GM21786 (cell line): ENCODE measurements around the gene EIF2B2.
"Not testable (repeated sequence)": the region's sequence is repeated elsewhere in the genome, so short reads cannot be mapped to it uniquely, and the experiment has no call there.

Source experiments
- ATAC-seq: cut with Tn5 transposase; IDR thresholded peaks from one replicate; pipeline ENCODE4 v1.9.1; 2021; ENCODE audit not compliant: unreplicated experiment

EIF2B2 gene

GRCh38 chr14:74988993-74989392 lies 13.7 kb upstream of the EIF2B2 start:
- ATAC-seq = no peak

- not testable (repeated sequence) for ATAC-seq
Observed at GRCh38 chr14:74994182-74994581, 8.5 kb upstream of the EIF2B2 start.

DNA sequence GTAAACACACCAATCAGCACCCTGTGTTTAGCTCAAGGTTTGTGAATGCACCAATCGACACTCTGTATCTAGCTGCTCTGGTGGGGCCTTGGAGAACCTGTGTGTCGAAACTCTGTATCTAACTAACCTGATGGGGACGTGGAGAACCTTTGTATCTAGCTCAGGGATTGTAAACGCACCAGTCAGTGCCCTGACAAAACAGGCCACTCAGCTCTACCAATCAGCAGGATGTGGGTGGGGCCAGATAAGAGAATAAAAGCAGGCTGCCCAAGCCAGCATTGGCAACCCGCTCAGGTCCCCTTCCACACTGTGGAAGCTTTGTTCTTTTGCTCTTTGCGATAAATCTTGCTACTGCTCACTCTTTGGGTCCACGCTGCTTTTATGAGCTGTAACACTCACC lies 6.9 kb upstream of the EIF2B2 start:
- ATAC-seq = not testable (repeated sequence)

- no peak for ATAC-seq
Observed at GRCh38 chr14:75001261-75001660, 1.5 kb upstream of the EIF2B2 start.

DNA sequence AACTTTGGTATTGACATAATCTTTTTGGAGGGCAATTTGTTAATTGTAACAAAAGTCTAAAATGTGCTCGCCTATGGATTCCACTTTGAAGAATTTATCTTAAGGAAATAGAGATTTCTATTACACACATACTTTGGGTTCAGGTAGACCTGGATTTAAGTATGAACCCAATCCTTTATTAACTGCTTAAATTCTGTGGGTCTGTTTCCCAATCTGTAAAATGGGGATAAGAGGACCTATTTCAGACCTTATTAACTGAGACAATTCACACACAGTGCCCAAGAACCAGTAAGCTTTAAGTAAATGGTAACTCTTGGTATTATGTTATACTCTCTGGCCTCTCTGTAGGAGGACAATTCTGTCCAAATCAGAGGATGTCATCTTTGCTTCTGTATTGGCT lies 822 bp upstream of the EIF2B2 start:
- no peak for ATAC-seq

DNA sequence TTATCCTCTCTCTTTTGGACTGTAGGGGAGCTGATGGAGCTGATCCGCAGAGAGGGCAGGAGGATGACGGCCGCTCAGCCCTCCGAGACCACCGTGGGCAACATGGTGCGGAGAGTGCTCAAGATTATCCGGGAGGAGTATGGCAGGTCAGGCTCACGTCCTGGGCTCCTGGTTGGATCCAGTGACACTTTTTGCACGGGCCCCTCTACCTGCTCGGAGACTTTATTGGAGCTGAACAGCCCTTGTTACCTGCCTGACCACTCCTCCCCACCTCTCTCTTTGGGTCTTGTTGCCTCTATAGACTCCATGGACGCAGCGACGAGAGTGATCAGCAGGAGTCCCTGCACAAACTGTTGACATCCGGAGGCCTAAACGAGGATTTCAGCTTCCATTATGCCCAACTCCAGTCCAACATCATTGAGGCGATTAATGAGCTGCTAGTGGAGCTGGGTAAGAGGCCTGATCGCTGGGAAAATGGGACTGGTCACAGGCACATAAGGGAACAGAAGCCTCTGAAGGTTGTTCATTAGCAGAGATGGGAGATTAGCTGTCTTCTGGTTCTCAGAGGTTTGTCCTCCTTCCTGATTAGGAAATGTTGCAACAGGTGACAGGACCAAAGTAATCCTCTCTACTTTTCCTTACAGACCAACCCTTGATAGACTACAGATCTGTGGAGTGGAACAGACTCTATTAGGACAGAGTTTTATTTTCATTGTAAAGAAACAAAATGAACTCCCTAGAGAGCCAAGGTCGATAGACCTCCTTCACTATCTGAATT lies 718 bp downstream of the EIF2B2 start:
- no peak for ATAC-seq

- no peak for ATAC-seq
Observed at GRCh38 chr14:75005357-75005756, 2.6 kb downstream of the EIF2B2 start.

GRCh38 chr14:75009176-75009575 lies 6.5 kb downstream of the EIF2B2 start:
- no peak for ATAC-seq

- no peak for ATAC-seq
Observed at GRCh38 chr14:75010472-75011093, 7.9 kb downstream of the EIF2B2 start.

- ATAC-seq = no peak
Observed at GRCh38 chr14:75011356-75011994, 8.8 kb downstream of the EIF2B2 start.

DNA sequence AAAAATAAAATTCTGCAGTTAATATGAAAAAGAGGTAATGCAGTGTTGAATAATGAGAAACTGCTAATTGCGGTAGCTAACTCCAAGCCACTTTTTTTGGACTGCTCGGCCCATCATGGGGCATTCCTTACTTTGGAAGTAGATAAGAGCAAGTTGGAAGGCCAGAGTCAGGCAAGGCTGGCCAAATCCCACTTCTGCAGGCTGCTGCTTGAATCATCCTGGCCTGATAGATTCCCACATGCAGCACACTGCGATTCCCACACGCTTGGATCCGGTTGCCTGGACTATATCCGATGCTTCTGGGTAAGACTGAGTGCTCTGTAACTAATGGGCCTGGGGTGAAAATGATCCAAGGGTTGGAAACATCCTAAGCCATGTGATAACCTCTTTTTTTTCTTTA lies 10.6 kb downstream of the EIF2B2 start:
- no peak for ATAC-seq

- ATAC-seq = no peak
Observed at GRCh38 chr14:75015496-75015895, 12.8 kb downstream of the EIF2B2 start.

DNA sequence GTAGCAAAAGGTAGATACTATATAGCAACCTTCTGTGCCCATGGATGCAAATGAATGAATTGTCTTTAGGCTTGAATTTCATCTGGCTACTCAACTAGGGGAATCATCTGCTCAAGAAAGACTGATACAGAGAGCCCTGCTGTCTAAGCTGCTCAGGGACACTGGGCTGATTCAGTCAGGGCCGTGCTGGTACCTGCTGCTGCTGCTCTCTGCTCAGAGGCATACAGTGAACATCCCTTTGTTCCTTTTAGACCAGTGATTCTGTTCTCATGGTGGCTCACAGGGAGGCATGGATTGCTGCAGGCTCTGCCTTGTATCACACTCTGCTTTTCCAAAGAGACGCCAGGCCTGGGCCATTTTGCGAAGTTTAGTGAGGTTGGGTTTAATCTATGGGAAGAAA lies 14.1 kb downstream of the EIF2B2 start:
- ATAC-seq = no peak

DNA sequence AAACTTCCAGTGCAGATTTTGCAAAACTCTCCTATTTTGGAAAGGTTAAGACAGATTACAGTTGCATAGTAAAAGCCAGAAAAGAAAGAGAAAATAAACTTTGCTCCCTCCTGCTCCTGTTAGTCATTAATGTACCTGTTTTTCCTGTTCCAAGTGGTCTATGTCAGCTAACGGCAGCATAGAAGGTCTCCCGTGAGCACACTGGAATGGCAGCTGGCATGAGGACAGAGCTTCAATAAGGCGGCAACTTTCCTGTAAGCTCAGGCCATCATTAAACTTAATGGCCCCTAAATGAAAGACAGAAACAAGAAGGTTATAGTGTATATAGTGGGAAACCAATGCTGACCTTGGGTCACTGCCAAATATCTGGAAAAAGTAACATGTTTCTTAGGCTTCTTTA lies 16.0 kb downstream of the EIF2B2 start:
- ATAC-seq = no peak

DNA sequence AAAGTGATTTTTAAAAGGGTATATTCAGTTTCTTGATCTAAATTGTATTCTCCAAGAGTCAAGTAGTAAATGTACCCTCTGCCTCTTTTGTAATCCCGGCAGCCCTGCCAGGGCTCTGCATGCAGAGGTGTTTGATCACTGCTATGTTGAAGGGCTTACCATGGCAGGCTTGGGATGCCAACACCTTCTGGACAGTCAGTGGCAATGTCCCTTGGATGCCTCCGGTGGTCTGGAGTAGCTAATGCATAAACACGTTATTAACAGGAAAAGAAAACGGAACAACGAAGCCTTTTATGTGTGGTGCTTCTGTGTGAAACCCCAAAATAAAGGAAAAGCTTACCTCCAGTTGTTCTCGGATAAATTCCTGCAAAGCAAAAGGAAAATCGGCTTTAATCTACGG lies 19.9 kb downstream of the EIF2B2 start:
- no peak for ATAC-seq

DNA sequence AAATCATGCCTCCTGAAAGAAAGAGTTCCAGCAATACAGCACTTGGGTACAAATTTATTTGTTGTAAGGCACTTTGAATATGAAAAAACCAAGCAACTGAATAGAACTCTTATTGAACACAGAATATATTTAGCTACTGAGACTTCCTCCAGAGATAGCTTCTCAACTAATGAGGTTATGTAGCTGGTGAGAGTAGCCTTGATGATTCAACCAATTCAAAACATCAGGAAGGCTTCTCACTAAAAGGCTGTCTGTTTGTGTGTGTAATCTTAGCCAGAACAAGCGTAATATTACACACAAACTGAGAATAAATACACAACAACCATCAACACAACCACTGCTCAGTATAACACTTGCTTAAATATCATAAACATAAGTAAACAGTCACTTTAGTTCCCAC lies 20.4 kb downstream of the EIF2B2 start:
- no peak for ATAC-seq

GRCh38 chr14:75025082-75025481 lies 22.4 kb downstream of the EIF2B2 start:
- ATAC-seq = no peak

GRCh38 chr14:75025876-75026275 lies 23.2 kb downstream of the EIF2B2 start:
- no peak for ATAC-seq

DNA sequence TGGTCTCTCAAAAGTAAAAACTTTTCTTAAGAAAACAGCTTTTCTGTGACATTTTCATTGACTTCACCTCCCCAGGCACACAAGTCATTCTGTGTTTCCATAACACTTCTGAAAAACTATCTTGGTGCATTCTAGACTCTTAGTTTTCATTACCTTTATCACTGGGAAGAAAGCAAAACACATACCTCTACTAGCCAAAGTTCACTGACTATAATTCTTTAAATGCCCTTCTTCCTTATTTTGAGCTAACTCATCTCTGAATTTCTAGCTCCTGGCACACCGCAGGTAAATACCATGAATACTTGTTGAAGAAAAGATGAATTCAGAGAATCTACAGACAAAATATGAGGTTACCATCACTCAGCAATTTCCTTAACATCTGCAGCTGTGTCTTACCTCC lies 27.4 kb downstream of the EIF2B2 start:
- ATAC-seq = no peak

- no peak for ATAC-seq
Observed at GRCh38 chr14:75032939-75033338, 30.2 kb downstream of the EIF2B2 start.

DNA sequence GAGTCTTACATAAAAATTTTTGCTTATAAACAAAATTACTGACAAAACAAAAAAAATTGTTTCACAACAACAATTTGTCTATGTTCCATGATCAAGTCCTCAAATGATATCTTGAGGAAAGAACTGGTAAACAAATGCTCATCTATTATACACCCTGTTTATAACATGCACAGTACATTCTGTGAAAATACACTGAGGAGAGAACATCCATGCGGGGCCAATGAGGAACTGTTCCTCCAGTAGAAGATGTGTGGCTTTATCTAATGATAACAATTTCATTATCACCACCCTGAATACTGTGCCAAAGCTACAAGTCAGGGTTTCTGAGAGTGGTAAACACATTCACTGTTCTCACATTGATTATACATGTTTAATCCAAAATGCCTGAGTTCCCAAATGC lies 37.8 kb downstream of the EIF2B2 start:
- no peak for ATAC-seq

DNA sequence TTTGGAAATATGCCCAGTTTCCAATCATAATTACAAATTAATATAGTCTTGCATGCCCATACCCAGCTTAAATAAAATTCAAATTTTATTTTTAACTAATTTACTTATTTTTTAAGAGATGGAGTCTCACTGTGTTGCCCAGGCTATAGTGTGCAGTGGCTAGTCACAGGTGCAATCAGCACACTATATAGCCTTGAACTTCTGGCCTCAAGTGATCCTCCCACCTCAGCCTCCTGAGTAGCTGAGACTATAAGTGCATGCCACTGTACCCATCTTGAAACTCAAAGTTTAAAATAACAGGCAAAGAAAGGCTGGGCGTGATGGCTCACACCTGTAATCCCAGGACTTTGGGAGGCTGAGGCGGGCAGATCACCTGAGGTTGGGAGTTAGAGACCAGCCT lies 38.2 kb downstream of the EIF2B2 start:
- ATAC-seq = no peak
